Measurements from ENCODE around the gene CKS1B.

DNA sequence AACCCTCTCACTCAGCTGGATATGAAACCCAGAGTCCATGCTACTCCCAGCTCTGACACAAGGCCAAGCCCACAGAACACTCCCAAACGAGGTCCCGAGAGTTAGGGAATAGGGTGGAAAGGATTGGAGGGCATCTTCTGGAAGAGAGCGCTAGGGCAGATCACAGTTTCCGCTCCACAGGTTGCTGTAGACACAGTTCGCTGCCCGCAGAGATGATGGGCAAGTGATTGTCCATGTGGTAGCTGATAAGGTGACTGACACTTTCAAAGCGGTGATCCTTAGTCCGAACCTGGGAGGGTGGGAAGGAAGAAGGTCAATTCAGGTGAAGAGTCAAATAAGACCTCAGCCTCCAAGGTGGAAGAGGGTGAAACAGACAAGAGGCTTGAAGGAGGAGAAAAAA, 10.8 kb upstream of the CKS1B start:
- TF ChIP-seq, protein P1, sequence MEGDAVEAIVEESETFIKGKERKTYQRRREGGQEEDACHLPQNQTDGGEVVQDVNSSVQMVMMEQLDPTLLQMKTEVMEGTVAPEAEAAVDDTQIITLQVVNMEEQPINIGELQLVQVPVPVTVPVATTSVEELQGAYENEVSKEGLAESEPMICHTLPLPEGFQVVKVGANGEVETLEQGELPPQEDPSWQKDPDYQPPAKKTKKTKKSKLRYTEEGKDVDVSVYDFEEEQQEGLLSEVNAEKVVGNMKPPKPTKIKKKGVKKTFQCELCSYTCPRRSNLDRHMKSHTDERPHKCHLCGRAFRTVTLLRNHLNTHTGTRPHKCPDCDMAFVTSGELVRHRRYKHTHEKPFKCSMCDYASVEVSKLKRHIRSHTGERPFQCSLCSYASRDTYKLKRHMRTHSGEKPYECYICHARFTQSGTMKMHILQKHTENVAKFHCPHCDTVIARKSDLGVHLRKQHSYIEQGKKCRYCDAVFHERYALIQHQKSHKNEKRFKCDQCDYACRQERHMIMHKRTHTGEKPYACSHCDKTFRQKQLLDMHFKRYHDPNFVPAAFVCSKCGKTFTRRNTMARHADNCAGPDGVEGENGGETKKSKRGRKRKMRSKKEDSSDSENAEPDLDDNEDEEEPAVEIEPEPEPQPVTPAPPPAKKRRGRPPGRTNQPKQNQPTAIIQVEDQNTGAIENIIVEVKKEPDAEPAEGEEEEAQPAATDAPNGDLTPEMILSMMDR (IDR thresholded peaks at IDR 0.05; ENCODE audit: low read length): no peak
- no peak for TF ChIP-seq EZH2 (IDR thresholded peaks at IDR 0.05; ENCODE audit: borderline replicate concordance, low read length)
